K562 (cell line): ENCODE results near the gene GRHL3. TPM values are rescaled to one million over a fixed set of nuclear protein-coding genes. Genes with fewer than 3 reads are reported as not detected.

Experiments
- CBFA2T2 ChIP-seq: fragments of 450-650 bp; conservative IDR thresholded peaks from 2 replicates; pipeline ENCODE4 v1.6.1; 2017; ENCODE audit warnings: mild to moderate bottlenecking
- EGR1 ChIP-seq: fragments of 450-650 bp; conservative IDR thresholded peaks from 2 replicates; pipeline ENCODE4 v1.6.1; 2017; ENCODE audit warnings: mild to moderate bottlenecking
- ELK1 ChIP-seq: sonication (generic); formaldehyde crosslinking; IDR thresholded peaks from 2 replicates; pipeline ENCODE4 v1.8.1; 2022; ENCODE audit warnings: missing genetic modification reagents
- FOS ChIP-seq: IDR thresholded peaks from 3 replicates; pipeline ENCODE4 v1.6.1; 2011; ENCODE audit not compliant: insufficient read length; ENCODE audit errors: extremely low read depth
- FOSL1 ChIP-seq: fragments of 200-800 bp; sonication (Bioruptor generic); conservative IDR thresholded peaks from 2 replicates; pipeline ENCODE4 v1.6.1; 2016; ENCODE audit warnings: missing genetic modification characterization, missing compliant biosample characterization
- KLF10 ChIP-seq: fragments of 250-450 bp; sonication (Bioruptor Pico); IDR thresholded peaks from 2 replicates; pipeline ENCODE4 v1.6.1; 2021; ENCODE audit warnings: matching md5 sums
- MAX ChIP-seq: sonication (generic); formaldehyde crosslinking; IDR thresholded peaks from 2 replicates; pipeline ENCODE4 v1.9.0; 2022; ENCODE audit warnings: mild to moderate bottlenecking, missing genetic modification reagents
- MEF2D ChIP-seq: conservative IDR thresholded peaks from 2 replicates; pipeline ENCODE4 v1.6.1; 2016; ENCODE audit warnings: low read depth, missing genetic modification characterization, missing compliant biosample characterization
- PCBP2 ChIP-seq: fragments of 200-400 bp; formaldehyde crosslinking; IDR thresholded peaks from 2 replicates; pipeline ENCODE4 v1.6.1; 2018; ENCODE audit warnings: low read length, low read depth, mild to moderate bottlenecking, moderate library complexity; ENCODE audit not compliant: poor library complexity, severe bottlenecking
- PKNOX1 ChIP-seq: fragments of 450-650 bp; IDR thresholded peaks from 2 replicates; pipeline ENCODE4 v1.6.1; 2016
- RBM14 ChIP-seq: fragments of 200-400 bp; formaldehyde crosslinking; IDR thresholded peaks from 2 replicates; pipeline ENCODE4 v1.6.1; 2018; ENCODE audit warnings: low read depth, mild to moderate bottlenecking, low read length, moderate library complexity, borderline replicate concordance; ENCODE audit not compliant: insufficient read depth
- SMC3 ChIP-seq: conservative IDR thresholded peaks from 2 replicates; pipeline ENCODE4 v1.6.1; 2011; ENCODE audit warnings: low read depth, low read length, improper control_type of control experiment; ENCODE audit not compliant: insufficient read depth
- polyA plus RNA-seq, 8 experiments: library from polyadenylated mRNA; depleted of rRNA in 4 of 8; stranded (reverse) in 5 of 8; unstranded in 3 of 8; fragments of >200 nt; fragmentation: Nextera tagmentation in 2 of 8; fragmentation: Illumina TruSeq in 1 of 8; extraction: Ambion mirVana in 2 of 8; extraction: Trizol in 1 of 8; gene quantifications; 2 replicates each; pipeline versions ENCODE4 v1.2.1 to v1.2.3, GENCODE V29; 2011 to 2014; ENCODE audit warnings: inconsistent platforms in 1 of 8, missing spikeins in 1 of 8
- total RNA-seq, 7 experiments: library from RNA; depleted of rRNA in 6 of 7; stranded (reverse); fragments of >200 nt in 6 of 7; fragmentation: Illumina TruSeq in 2 of 7; extraction: Trizol in 2 of 7; gene quantifications; 2 replicates each; pipeline versions ENCODE4 v1.2.1 to v1.2.3, GENCODE V29; 2011 to 2021; ENCODE audit warnings: low replicate concordance in 1 of 7
- TF ChIP-seq, protein P1 (sequence below): sonication (generic); formaldehyde crosslinking; IDR thresholded peaks from 2 replicates; pipeline ENCODE4 v1.8.0; 2023; ENCODE audit warnings: mild to moderate bottlenecking, missing genetic modification reagents
- TF ChIP-seq, protein P2 (sequence below): fragments of 450-650 bp; IDR thresholded peaks from 2 replicates; pipeline ENCODE4 v1.7.1; 2018; ENCODE audit warnings: mild to moderate bottlenecking, low read depth; ENCODE audit not compliant: partially characterized antibody

The GRHL3 gene
- total and polyA plus RNA-seq, 9 of the 15 experiments (the other 6 are each of a cell fraction or from before 2014, with no cell fraction given) = 0.01 to 0.04 TPM; not detected in 7

- TF ChIP-seq ELK1 (CRISPR knock-in tag) = no peak
- TF ChIP-seq EGR1 = no peak
- no peak for TF ChIP-seq KLF10 (CRISPR knock-in tag)
- TF ChIP-seq MAX = 0 out of 2 replicates have a peak, but pooled peaks have one; percentile 1
- TF ChIP-seq PKNOX1 = no peak
- TF ChIP-seq RBM14 = 0 out of 2 replicates have a peak, but pooled peaks have one; percentile 52
- no peak for TF ChIP-seq SMC3
- TF ChIP-seq, protein P1, sequence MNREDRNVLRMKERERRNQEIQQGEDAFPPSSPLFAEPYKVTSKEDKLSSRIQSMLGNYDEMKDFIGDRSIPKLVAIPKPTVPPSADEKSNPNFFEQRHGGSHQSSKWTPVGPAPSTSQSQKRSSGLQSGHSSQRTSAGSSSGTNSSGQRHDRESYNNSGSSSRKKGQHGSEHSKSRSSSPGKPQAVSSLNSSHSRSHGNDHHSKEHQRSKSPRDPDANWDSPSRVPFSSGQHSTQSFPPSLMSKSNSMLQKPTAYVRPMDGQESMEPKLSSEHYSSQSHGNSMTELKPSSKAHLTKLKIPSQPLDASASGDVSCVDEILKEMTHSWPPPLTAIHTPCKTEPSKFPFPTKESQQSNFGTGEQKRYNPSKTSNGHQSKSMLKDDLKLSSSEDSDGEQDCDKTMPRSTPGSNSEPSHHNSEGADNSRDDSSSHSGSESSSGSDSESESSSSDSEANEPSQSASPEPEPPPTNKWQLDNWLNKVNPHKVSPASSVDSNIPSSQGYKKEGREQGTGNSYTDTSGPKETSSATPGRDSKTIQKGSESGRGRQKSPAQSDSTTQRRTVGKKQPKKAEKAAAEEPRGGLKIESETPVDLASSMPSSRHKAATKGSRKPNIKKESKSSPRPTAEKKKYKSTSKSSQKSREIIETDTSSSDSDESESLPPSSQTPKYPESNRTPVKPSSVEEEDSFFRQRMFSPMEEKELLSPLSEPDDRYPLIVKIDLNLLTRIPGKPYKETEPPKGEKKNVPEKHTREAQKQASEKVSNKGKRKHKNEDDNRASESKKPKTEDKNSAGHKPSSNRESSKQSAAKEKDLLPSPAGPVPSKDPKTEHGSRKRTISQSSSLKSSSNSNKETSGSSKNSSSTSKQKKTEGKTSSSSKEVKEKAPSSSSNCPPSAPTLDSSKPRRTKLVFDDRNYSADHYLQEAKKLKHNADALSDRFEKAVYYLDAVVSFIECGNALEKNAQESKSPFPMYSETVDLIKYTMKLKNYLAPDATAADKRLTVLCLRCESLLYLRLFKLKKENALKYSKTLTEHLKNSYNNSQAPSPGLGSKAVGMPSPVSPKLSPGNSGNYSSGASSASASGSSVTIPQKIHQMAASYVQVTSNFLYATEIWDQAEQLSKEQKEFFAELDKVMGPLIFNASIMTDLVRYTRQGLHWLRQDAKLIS (CRISPR knock-in tag) = no peak
- no peak for TF ChIP-seq MEF2D (tag)
- no peak for TF ChIP-seq CBFA2T2
- TF ChIP-seq, protein P2, sequence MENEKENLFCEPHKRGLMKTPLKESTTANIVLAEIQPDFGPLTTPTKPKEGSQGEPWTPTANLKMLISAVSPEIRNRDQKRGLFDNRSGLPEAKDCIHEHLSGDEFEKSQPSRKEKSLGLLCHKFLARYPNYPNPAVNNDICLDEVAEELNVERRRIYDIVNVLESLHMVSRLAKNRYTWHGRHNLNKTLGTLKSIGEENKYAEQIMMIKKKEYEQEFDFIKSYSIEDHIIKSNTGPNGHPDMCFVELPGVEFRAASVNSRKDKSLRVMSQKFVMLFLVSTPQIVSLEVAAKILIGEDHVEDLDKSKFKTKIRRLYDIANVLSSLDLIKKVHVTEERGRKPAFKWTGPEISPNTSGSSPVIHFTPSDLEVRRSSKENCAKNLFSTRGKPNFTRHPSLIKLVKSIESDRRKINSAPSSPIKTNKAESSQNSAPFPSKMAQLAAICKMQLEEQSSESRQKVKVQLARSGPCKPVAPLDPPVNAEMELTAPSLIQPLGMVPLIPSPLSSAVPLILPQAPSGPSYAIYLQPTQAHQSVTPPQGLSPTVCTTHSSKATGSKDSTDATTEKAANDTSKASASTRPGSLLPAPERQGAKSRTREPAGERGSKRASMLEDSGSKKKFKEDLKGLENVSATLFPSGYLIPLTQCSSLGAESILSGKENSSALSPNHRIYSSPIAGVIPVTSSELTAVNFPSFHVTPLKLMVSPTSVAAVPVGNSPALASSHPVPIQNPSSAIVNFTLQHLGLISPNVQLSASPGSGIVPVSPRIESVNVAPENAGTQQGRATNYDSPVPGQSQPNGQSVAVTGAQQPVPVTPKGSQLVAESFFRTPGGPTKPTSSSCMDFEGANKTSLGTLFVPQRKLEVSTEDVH = no peak
- TF ChIP-seq PCBP2 = no peak
- TF ChIP-seq FOS = no peak
- 0 out of 2 replicates have a peak, but pooled peaks have one; percentile 36 for TF ChIP-seq FOSL1 (tag)
Measured at GRCh38 chr1:24322470-24323177, 3.5 kb downstream of the GRHL3 start (continued).
